Small intestine (tissue), 7 donors: ENCODE measurements around the gene FAM135A. TPM values are rescaled to one million over a fixed set of nuclear protein-coding genes. Genes with fewer than 3 reads are reported as not detected.
"Not testable (repeated sequence)": the region's sequence is repeated elsewhere in the genome, so short reads cannot be mapped to it uniquely, and the experiment has no call there.

Source experiments
- DNase-seq, 2 donors: peaks; one replicate each; pipeline versions ENCODE4 v3.0.0 to v3.0.0-alpha.2; 2013
- FAIRE-seq: peaks from 2 replicates; lab custom pipeline; 2012; peaks lifted over from hg19 to GRCh38; lab: Jason Lieb, UNC
- H3K27ac ChIP-seq, 3 donors: one replicate each; pipeline ENCODE4 v1.5.1; 2013; ENCODE audit warnings: low read length in 2 of 3, mild to moderate bottlenecking in 2 of 3, control low read depth in 1 of 3, inconsistent platforms in 1 of 3, low read depth in 1 of 3, moderate library complexity in 1 of 3
- H3K27me3 ChIP-seq, 3 donors: one replicate each; pipeline ENCODE4 v1.6.1; 2013; ENCODE audit warnings: low read length in 3 of 3, inconsistent platforms in 1 of 3; ENCODE audit not compliant: control insufficient read depth in 3 of 3, insufficient read depth in 3 of 3
- H3K36me3 ChIP-seq, 3 donors: one replicate each; pipeline ENCODE4 v1.6.1; 2013; ENCODE audit warnings: low read length in 3 of 3, inconsistent platforms in 1 of 3, low read depth in 1 of 3, mild to moderate bottlenecking in 1 of 3, moderate library complexity in 1 of 3; ENCODE audit not compliant: control insufficient read depth in 3 of 3, insufficient read depth in 2 of 3
- H3K4me1 ChIP-seq, 3 donors: one replicate each; pipeline ENCODE4 v1.6.1; 2013; ENCODE audit warnings: low read length in 2 of 3, inconsistent platforms in 1 of 3, low read depth in 1 of 3, mild to moderate bottlenecking in 1 of 3, moderate library complexity in 1 of 3; ENCODE audit not compliant: control insufficient read depth in 3 of 3, insufficient read depth in 2 of 3
- H3K4me3 ChIP-seq, 3 donors: one replicate each; pipeline ENCODE4 v1.5.1; 2013; ENCODE audit warnings: low read length in 3 of 3, control low read depth in 1 of 3, inconsistent platforms in 1 of 3, low read depth in 1 of 3, mild to moderate bottlenecking in 1 of 3, moderate library complexity in 1 of 3
- H3K9me3 ChIP-seq, 2 donors: one replicate each; pipeline ENCODE4 v1.6.1; 2013; ENCODE audit warnings: low read depth in 1 of 2, low read length in 1 of 2; ENCODE audit not compliant: control insufficient read depth in 2 of 2, insufficient read depth in 1 of 2
- WGBS, 3 donors: extraction: QIAGEN DNeasy Blood & Tissue Kit; methylation state at CpG; one replicate each; pipeline ENCODE4 v1.1.7; 2013; 5-methylcytosine and 5-hydroxymethylcytosine counted together
- polyA plus RNA-seq, 4 donors: library from polyadenylated mRNA; stranded (reverse) in 3 of 4; unstranded in 1 of 4; fragments of 200-250 nt in 3 of 4; fragments of 120-200 nt in 1 of 4; gene quantifications; one replicate each; pipeline versions ENCODE4 v1.2.1 to v1.2.3, GENCODE V29; 2013
- donor health status: healthy with polysubstance abuse.
- donor health status: control.
- donor health status: control.
- donor health status: Bipolar disorder and iron deficiency.
- donor health status: healthy.

FAM135A gene
- polyA plus RNA-seq, 4 donors, result 17.4 to 78.0 (median 41.8) TPM

- 44 to 55% (median 47%) methylated on average over 3 of the region's 3 CpGs for WGBS, 3 donors
- Histone ChIP-seq H3K4me1 (no peaks in the 10 kb centered on the region), H3K27me3 (no peaks in the 10 kb centered on the region), H3K4me3 (no peak overlapping the region), H3K9me3 (no peaks in the 10 kb centered on the region), H3K27ac (no peak overlapping the region), H3K36me3 (peaks cover 0 to 16% (median 3%) of the 10 kb centered on the region in 3 donors)
- no peak for DNase-seq
- FAIRE-seq, result no peak
These were observed 76.1 kb downstream of the FAM135A start for GRCh38 chr6:70489364-70489763.

- no peak for FAIRE-seq
- peaks cover 0 to 5% (median under 1%) of the 10 kb centered on the region in 3 donors for H3K36me3 ChIP-seq
- no peak overlapping the region for H3K27ac ChIP-seq
- 78 to 92% (median 88%) methylated on average over 1 of the region's 1 CpG for WGBS, 3 donors
- no peaks in the 10 kb centered on the region for H3K27me3 ChIP-seq
- H3K4me3 ChIP-seq, result no peak overlapping the region
- no peak for DNase-seq
- H3K9me3 ChIP-seq, result peaks cover 0 to 9% of the 10 kb centered on the region in 2 donors
- H3K4me1 ChIP-seq, result no peaks in the 10 kb centered on the region
These were observed 81.5 kb downstream of the FAM135A start for GRCh38 chr6:70494833-70495232.

- H3K9me3 ChIP-seq, result peaks cover 0 to 12% of the 10 kb centered on the region in 2 donors
- H3K4me1 ChIP-seq, H3K27me3 ChIP-seq, H3K36me3 ChIP-seq, H3K4me3 ChIP-seq, H3K27ac ChIP-seq, DNase-seq, FAIRE-seq: not testable (repeated sequence)
- WGBS, 3 donors, result 77 to 88% (median 79%) methylated on average over 3 of the region's 3 CpGs
These were observed 82.5 kb downstream of the FAM135A start for GRCh38 chr6:70495790-70496189.

- DNase-seq, result no peak
- FAIRE-seq, result no peak
- peaks cover 0 to 17% (median 4%) of the 10 kb centered on the region in 3 donors for H3K36me3 ChIP-seq
- H3K4me1 ChIP-seq, result peaks cover 0 to 5% (median 0%) of the 10 kb centered on the region in 3 donors
- no peak overlapping the region for H3K4me3 ChIP-seq
- H3K27ac ChIP-seq, result no peak overlapping the region
- H3K9me3 ChIP-seq, result peaks cover 0 to 25% of the 10 kb centered on the region in 2 donors
- 97 to 99% (median 98%) methylated on average over 3 of the region's 3 CpGs for WGBS, 3 donors
- no peaks in the 10 kb centered on the region for H3K27me3 ChIP-seq
These were observed 89.2 kb downstream of the FAM135A start for GRCh38 chr6:70502484-70502883.

- DNase-seq, result no peak
- WGBS, 3 donors, result 94 to 97% (median 96%) methylated on average over 1 of the region's 1 CpG
- peak; percentile 41 for FAIRE-seq
- Histone ChIP-seq H3K9me3 (peaks cover 0 to 22% of the 10 kb centered on the region in 2 donors), H3K4me1 (peaks cover 0 to 15% (median 3%) of the 10 kb centered on the region in 3 donors), H3K36me3 (peaks cover 0 to 17% (median 4%) of the 10 kb centered on the region in 3 donors), H3K27ac (no peak overlapping the region), H3K27me3 (no peaks in the 10 kb centered on the region), H3K4me3 (no peak overlapping the region)
These were observed 90.6 kb downstream of the FAM135A start for GRCh38 chr6:70503813-70504465.

- peak overlapping the region in 1 of 3 donors; percentile 78 for H3K27ac ChIP-seq
- DNase-seq (no peak), FAIRE-seq (no peak)
- H3K9me3 ChIP-seq, result peaks cover 0 to 11% of the 10 kb centered on the region in 2 donors
- peaks cover 0 to 19% (median 3%) of the 10 kb centered on the region in 3 donors for H3K4me1 ChIP-seq
- peaks cover 0 to 8% (median 4%) of the 10 kb centered on the region in 3 donors for H3K36me3 ChIP-seq
- no peak overlapping the region for H3K4me3 ChIP-seq
- H3K27me3 ChIP-seq, result no peaks in the 10 kb centered on the region
- WGBS, 3 donors, result 91 to 94% (median 94%) methylated on average over 2 of the region's 2 CpGs
These were observed 93.0 kb downstream of the FAM135A start for GRCh38 chr6:70506321-70506720.

GRCh38 chr6:70507161-70507560 is 93.9 kb downstream of the FAM135A start:
- 13 to 63% (median 32%) methylated on average over 1 of the region's 1 CpG for WGBS, 3 donors
- Histone ChIP-seq H3K4me3 (no peak overlapping the region), H3K27ac (peak overlapping the region in 2 of 3 donors; percentile 41 to 78), H3K36me3 (peaks cover 0 to 4% (median 4%) of the 10 kb centered on the region in 3 donors), H3K27me3 (no peaks in the 10 kb centered on the region), H3K4me1 (peaks cover 0 to 19% (median 3%) of the 10 kb centered on the region in 3 donors), H3K9me3 (peaks cover 0 to 7% of the 10 kb centered on the region in 2 donors)
- peak; percentile 86 to 92 for DNase-seq
- peak; percentile 70 for FAIRE-seq

GRCh38 chr6:70508953-70509352 is 95.6 kb downstream of the FAM135A start:
- no peak for FAIRE-seq
- H3K36me3 ChIP-seq, result peaks cover 0 to 4% (median 0%) of the 10 kb centered on the region in 3 donors
- 93 to 100% (median 99%) methylated on average over 1 of the region's 1 CpG for WGBS, 3 donors
- H3K27ac ChIP-seq, result peak overlapping the region in 1 of 3 donors; percentile 13
- DNase-seq, result no peak
- peaks cover 0 to 19% (median 3%) of the 10 kb centered on the region in 3 donors for H3K4me1 ChIP-seq
- H3K4me3 ChIP-seq, result no peak overlapping the region
- no peaks in the 10 kb centered on the region for H3K27me3 ChIP-seq
- H3K9me3 ChIP-seq, result peaks cover 0 to 5% of the 10 kb centered on the region in 2 donors
